Panc1 (cell line): ENCODE measurements around the gene TOP3A. TPM values are rescaled to one million over a fixed set of nuclear protein-coding genes. Genes with fewer than 3 reads are reported as not detected.

Source experiments
- ATAC-seq: fragments of 200-7000 bp; cut with Tn5 transposase; 2 replicates; pipeline ENCODE4 v1.9.1; 2020; ENCODE audit warnings: mild to moderate bottlenecking, moderate library complexity
- BruUV-seq: library from RNA; stranded (reverse); fragments of 400-500 nt; replicated peaks from 2 replicates; lab custom pipeline; 2021; lab: Mats Ljungman, UMichigan
- CTCF ChIA-PET: fragments of 300-600 bp; sonication (Branson Sonifier 250); formaldehyde crosslinking; loops from one replicate; lab custom pipeline; 2022; ENCODE audit warnings: antibody characterized with exemption; lab: Charles Lee
- POLR2A ChIA-PET: fragments of 300-600 bp; sonication (Branson Sonifier 250); formaldehyde crosslinking; loops from one replicate; lab custom pipeline; 2022; ENCODE audit warnings: antibody characterized with exemption; lab: Charles Lee
- DNase-seq: peaks from one replicate; pipeline ENCODE4 v3.0.0-alpha.2; 2010; ENCODE audit warnings: low read depth, low spot score
- H3K27ac ChIP-seq: 2 replicates; pipeline ENCODE4 v1.5.1; 2011; ENCODE audit warnings: mild to moderate bottlenecking, low read length, inconsistent platforms
- H3K27me3 ChIP-seq: fragments of 200-500 bp; sonication (Bioruptor generic); 2 replicates; pipeline ENCODE4 v1.6.0; 2014; ENCODE audit warnings: low read length, inconsistent platforms; ENCODE audit not compliant: control insufficient read depth, insufficient read depth
- H3K36me3 ChIP-seq: fragments of 200-500 bp; sonication (Bioruptor generic); 2 replicates; pipeline ENCODE4 v1.5.1; 2014; ENCODE audit warnings: inconsistent platforms, mild to moderate bottlenecking, low read length, moderate library complexity; ENCODE audit not compliant: control insufficient read depth, insufficient read depth
- H3K4me1 ChIP-seq: 2 replicates; pipeline ENCODE4 v1.5.1; 2011; ENCODE audit warnings: inconsistent platforms, mild to moderate bottlenecking, low read length, moderate library complexity; ENCODE audit not compliant: control insufficient read depth, insufficient read depth
- H3K4me3 ChIP-seq, 2 experiments: 2 replicates each; pipeline ENCODE4 v1.5.1; 2011 to 2012; ENCODE audit warnings: low read depth in 2 of 2, low read length in 2 of 2, mild to moderate bottlenecking in 2 of 2, inconsistent platforms in 1 of 2, moderate library complexity in 1 of 2
- H3K9me3 ChIP-seq: fragments of 200-500 bp; sonication (Bioruptor generic); 2 replicates; pipeline ENCODE4 v1.5.1; 2014; ENCODE audit warnings: low read depth, mild to moderate bottlenecking, inconsistent platforms, low read length, moderate library complexity; ENCODE audit not compliant: control insufficient read depth, insufficient read depth
- CTCF ChIP-seq: fragments of 450-650 bp; IDR thresholded peaks from 2 replicates; pipeline ENCODE4 v1.5.1; 2017; ENCODE audit warnings: mild to moderate bottlenecking
- POLR2AphosphoS5 ChIP-seq: IDR thresholded peaks from 2 replicates; pipeline ENCODE4 v1.6.1; 2012; ENCODE audit warnings: mild to moderate bottlenecking, low read depth, low read length, moderate library complexity
- REST ChIP-seq, 2 experiments: IDR thresholded peaks; 2 replicates each; pipeline ENCODE4 v1.6.1; 2011 to 2012; ENCODE audit warnings: low read depth in 2 of 2, control low read depth in 1 of 2, low read length in 1 of 2, mild to moderate bottlenecking in 1 of 2, moderate library complexity in 1 of 2; ENCODE audit not compliant: insufficient read depth in 1 of 2
- SIN3A ChIP-seq: IDR thresholded peaks from 2 replicates; pipeline ENCODE4 v1.6.1; 2012; ENCODE audit warnings: low read depth, mild to moderate bottlenecking, low read length, moderate library complexity, borderline replicate concordance; ENCODE audit not compliant: insufficient read depth
- TCF7L2 ChIP-seq: IDR thresholded peaks from 2 replicates; pipeline ENCODE4 v1.6.1; 2011; ENCODE audit warnings: mild to moderate bottlenecking, low read depth, low read length, inconsistent platforms
- in situ Hi-C: cut with HindIII; loops from 2 replicates; pipeline ENCODE4 v1.10.0; 2016; ENCODE audit warnings: low sequenced_read_pairs, low pct_unique_long_range_greater_than_20kb
- intact Hi-C: fragments of 100-400 bp; cut with micrococcal nuclease; formaldehyde crosslinking; loops from one replicate; pipeline ENCODE4 v1.10.0; 2022; ENCODE audit not compliant: unreplicated experiment
- total RNA-seq: library from RNA; stranded (reverse); gene quantifications from one replicate; pipeline ENCODE4 v1.2.1, GENCODE V29; 2021; ENCODE audit not compliant: unreplicated experiment

TOP3A gene
- total RNA-seq, 1 experiment from 2014 or later, result 49.3 TPM

- Histone ChIP-seq H3K4me3 (no peak overlapping the region), H3K4me1 (no peaks in the 10 kb centered on the region), H3K27me3 (no peaks in the 10 kb centered on the region), H3K36me3 (no peaks in the 10 kb centered on the region; the same call in 1 of the 2 replicates), H3K9me3 (no peaks in the 10 kb centered on the region), H3K27ac (no peak overlapping the region)
- POLR2A ChIA-PET, result no interaction called here
- CTCF ChIA-PET, result no interaction called here
- TF ChIP-seq REST (IDR thresholded peaks at IDR 0.05; ENCODE audit: insufficient read depth in 1 of 2, low read depth in 2 of 2, low read length in 1 of 2) (no peak), CTCF (no peak), SIN3A (no peak), TCF7L2 (no peak), POLR2AphosphoS5 (no peak)
- no TSS peak for BruUV-seq
- intact Hi-C loops (no loop called here), in situ Hi-C loops (no loop called here)
- ATAC-seq (no peak), DNase-seq (no peak)
Observed at GRCh38 chr17:18246109-18246725, 68.6 kb downstream of the TOP3A start.

GRCh38 chr17:18245038-18245776 lies 69.6 kb downstream of the TOP3A start:
- ChIA-PET POLR2A (no interaction called here), CTCF (no interaction called here)
- BruUV-seq, result TSS peak; percentile 90
- ATAC-seq, result no peak
- no peak for TF ChIP-seq TCF7L2
- TF ChIP-seq SIN3A, result no peak
- TF ChIP-seq POLR2AphosphoS5, result no peak
- no peak for TF ChIP-seq REST (IDR thresholded peaks at IDR 0.05; ENCODE audit: insufficient read depth in 1 of 2, low read depth in 2 of 2, low read length in 1 of 2)
- no peak for TF ChIP-seq CTCF
- in situ Hi-C loops, result no loop called here
- no peak for DNase-seq
- H3K4me1 ChIP-seq, result no peaks in the 10 kb centered on the region
- H3K27ac ChIP-seq, result no peak overlapping the region
- H3K9me3 ChIP-seq, result no peaks in the 10 kb centered on the region
- intact Hi-C loops, result no loop called here
- no peaks in the 10 kb centered on the region; the same call in 1 of the 2 replicates for H3K36me3 ChIP-seq
- H3K4me3 ChIP-seq, result no peak overlapping the region
- no peaks in the 10 kb centered on the region for H3K27me3 ChIP-seq
